Hematopoietic multipotent progenitor cell (in vitro differentiated cells): ENCODE data around the gene SPC24. TPM values are rescaled to one million over a fixed set of nuclear protein-coding genes. Genes with fewer than 3 reads are reported as not detected.
A peak's percentile ranks its signal among the peaks of the same experiment; 100 is the strongest.
"Not testable (repeated sequence)": the region's sequence is repeated elsewhere in the genome, so short reads cannot be mapped to it uniquely, and the experiment has no call there.

Experiments
- DNase-seq, 3 donors: peaks; one replicate each; pipeline ENCODE4 v3.0.0-alpha.2; 2011 to 2015; ENCODE audit warnings: low read depth in 2 of 3, low spot score in 2 of 3
- total RNA-seq: library from RNA; depleted of rRNA; stranded (reverse); fragments of >200 nt; gene quantifications from one replicate; pipeline ENCODE4 v1.2.3, GENCODE V29; 2012

SPC24 gene
- total RNA-seq, 1 donor = 6.7 TPM

DNA sequence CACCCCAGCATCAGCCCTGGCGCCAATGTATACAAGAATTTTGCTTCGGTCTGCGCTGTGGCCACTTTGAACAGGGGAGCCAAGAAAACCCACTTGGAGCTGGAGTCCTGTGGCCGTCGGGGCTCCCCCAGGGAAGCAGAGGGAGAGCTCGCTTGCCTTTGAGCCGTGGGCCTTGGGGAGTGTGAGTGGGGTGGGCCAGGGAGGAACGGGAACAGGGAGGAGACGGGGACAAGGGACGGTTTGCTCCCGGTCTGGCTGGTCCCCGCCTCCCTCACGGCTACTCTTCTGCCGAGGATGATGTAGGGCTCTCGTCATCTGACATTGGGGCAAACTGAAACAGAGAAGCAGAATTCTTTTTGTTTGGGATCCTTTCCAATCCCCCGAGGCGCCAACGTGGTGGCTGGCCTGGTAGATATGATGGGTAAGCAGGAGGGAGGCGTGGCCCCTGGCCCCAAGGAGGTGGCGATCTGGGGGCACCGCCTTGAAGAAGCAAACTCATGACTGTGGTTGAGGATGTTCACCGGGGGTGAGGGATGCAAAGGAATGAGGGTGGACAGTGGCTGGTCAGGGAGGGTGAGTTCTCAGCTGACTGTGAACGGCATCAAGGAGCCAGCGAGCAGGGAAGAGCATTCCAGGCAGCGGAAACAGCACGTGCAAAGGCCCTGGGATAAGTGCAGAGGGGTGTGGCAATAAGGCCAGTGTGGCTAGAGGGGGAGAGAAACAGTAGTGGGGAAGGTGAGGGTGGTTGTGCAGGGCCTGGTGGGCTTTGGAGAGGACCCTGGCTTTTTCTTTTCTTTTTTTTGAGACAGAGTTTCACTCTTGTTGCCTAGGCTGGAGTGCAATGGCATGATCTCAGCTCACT is 10.9 kb upstream of the SPC24 start:
- no peak for DNase-seq

DNA sequence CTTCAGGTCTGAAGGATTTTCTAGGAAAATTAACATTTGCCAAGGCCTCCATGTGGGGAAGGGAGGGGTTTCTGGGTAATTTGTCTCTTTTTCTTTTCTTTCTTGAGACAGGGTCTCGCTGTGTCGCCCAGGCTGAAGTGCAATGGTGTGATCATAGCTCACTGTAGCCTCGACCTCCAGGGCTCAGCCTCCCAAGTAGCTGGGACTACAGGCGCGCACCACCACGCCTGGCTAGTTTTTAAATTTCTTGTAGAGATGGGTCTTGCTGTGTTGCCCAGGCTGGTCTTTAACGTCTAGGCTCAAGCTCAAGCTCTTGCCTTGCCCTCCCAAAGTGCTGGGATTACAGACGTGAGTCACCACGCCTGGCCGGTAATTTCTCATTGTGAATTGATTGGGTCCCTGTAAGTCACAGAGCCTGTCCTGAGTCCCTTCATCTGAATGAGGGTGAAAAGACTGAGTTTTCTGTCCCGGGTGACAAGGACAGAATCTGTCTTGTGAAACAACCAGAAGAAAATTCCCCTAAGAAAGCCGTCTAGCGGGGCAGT is 10.0 kb upstream of the SPC24 start:
- DNase-seq = no peak

DNA sequence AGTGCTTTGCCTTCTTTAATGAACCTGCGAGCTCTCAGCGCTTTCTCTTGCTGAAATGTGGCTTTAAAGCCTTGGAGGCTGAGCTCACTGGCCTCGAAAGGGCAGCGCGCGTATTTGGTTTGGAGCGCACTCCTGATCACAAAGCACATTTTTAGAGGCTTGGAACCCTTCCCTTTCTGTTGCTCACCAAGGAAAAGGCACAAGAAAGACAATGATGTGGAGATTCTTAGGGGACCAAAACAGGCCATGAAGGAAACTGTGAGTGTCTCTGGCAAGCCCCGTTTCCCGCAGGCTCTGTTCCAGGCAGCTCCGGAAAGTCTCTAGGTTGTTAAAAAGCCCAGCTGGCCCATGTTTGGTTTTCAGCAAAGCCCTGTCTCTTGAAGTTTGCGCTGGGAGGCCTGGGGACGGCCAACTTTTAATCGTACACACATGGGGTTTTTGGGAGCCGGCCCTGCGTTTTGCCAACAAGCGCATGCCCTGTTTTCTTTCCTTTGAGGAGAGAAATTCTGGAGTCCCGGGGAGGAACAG is 9.4 kb upstream of the SPC24 start:
- no peak for DNase-seq

DNA sequence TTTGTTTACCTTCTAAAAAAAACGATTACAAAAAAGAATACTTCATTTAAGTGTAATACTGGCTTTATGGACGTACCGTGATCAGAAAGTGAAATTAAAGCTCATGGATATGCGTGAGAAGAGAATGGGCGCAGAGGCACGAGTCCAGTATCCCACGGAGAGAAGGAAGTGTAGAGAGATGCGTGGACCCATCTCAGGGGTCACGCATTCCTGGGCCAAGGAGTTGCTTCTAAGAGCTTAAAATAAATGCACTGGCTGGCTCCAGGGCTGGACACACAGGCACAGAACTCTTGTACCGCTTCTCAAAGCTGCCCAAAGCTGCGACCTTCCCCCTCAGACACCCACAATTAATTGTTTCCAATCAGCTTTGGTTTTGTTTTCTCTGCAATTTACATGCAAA is 8.7 kb upstream of the SPC24 start:
- DNase-seq = no peak

DNA sequence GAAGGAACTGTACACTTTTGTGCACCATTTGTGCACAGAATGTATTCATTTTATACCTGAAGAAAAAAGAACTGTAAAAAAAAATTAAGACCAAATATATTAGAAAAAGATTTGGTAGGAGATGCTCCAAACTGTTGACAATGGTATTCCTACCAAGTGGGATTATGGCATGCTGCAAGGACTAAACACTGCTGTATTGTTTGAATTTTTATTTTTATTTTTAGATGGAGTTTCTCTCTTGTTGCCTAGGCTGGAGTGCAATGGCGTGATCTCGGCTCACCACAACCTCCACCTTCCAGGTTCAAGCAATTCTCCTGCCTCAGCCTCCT is 4.8 kb upstream of the SPC24 start:
- DNase-seq = not testable (repeated sequence)

DNA sequence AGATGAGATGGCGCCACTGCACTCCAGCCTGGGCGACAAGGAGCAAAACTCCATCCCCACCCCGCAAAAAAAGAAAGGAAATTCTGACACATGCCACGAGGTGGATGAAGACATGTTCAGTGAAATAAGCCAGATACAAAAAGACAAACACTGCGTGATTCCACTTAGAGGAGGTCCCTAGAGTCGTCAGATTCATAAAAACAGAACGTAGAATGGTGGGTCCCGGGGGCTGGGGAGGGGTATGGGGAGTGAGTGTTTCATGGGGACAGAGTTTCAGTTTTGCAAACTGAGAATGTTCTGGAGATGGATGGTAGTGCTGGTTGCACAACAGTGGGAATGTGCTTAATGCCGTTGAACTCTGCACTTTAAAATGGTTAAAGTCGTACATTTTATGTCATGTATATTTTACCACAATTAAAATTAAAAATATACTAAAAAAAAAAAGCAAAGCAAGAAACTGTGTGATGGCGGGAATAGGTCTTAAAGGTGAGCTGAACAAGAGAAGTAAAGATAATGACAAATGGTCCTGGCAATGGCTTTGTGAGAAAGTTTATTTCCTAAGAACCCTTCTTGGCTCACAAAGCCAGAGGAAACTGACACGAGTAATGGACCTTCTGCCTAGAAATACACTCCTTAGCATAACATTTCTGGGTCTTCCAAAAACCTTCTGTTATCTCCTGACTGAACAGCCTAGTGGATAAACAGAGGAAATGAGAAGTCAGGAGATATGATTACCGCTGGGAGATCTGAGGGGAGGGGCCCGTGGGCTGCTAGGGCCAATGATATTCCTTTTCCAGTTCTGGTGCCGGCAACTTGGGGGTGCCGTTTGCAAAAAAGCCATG is 4.2 kb upstream of the SPC24 start:
- DNase-seq = no peak

DNA sequence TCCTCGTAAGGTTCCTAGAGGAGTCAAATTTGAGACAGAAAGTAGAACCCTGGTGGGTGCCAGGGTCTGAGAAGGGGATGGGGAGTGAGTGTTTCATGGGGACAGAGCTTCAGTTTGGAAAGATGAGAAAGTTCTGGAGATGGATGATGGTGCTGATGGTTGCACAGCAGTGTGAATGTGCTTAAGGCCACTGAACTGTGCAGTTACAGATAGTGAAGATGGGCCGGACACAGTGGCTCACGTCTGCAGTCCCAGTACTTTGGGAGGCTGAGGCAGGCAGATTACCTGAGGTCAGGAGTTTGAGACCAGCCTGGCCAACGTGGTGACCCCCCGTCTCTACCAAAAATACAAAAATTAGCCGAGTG is 917 bp downstream of the SPC24 start:
- DNase-seq = no peak

DNA sequence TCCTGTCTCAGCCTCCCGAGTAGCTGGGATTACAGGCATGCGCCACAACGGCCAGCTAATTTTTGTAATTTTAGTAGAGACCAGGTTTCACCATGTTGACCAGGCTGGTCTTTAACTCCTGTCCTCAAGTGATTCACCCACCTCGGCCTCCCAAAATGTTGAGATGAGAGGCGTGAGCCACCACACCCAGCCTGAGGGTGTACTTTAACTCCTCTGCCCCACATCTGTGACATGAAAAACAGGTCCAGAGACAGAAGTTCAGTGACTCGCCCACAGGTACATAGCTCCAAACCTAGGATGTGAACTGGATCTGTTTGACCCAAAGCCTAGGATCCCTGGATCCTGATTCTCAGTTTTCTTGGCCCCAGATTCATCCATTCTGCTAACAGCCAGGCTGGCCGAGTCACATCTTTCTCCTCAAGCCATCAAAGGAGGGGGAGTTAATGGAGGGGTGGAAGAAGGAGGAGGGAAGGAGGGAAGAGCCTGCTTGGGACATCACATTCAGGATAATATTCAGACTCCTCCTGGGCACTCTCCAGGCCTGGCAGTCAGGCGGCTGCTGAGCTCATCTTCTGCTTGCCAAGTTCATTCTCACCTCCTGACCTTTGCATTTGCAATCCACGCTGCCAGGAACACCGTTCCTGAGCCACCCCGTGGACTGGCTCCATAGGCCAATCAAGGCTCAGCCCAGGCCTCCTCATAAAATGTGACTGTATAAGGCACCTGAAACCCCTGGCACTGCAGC is 3.1 kb downstream of the SPC24 start:
- no peak for DNase-seq

DNA sequence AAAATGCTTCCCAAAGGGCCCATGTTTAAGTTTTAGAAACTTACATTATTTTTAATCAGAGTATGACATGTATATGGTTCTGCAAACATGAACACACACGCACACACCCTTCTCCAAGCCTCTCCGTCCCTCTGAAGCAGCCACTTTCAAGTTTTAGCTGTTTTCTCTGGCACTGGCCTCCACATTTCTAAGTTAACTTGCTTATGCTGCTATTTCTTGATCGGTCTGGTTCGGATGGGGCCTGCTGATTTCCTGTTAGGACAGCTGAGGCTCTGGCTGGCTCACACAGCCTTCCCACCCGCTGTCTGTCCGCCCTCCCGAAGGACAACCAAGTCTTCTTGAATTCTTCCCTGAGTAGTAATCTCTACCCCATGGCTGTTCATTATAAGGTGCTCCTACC is 4.4 kb downstream of the SPC24 start:
- no peak for DNase-seq

DNA sequence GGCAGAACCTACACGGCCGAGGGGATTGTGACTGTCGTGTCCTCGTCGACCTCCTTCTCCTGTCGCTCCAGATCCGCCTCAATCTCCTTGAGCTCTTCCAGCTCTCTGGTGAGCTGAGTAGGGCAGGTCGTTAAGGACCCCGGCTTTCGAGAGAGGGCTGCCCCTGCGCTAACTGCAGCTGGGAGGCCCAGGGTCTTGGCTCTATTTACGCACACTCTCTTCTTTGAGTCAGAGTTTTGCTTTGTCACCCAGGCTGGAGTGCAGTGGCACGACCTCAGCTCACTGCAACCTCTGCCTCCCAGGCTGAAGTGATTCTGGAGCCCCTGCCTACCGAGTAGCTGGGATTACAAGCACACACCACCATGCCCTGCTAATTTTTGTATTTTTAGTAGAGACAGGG is 7.6 kb downstream of the SPC24 start:
- no peak for DNase-seq

DNA sequence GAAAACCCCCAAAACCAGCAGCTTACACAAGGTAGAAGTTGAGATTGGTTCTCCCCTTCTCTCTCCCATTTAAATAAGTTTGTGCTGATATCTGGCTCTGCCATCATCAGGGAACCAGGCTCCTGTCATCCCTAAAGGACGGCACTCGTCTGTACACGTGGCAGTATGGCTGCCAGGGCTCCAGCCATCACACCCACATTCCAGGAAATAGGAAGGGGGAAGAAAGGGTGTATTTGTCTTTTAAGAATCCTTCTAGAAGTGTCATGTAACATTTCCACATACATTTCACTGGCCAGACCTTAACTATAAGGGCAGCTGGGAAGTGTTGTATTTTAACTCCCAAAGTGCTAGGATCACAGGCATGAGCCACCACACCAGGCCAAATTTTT is 10.1 kb downstream of the SPC24 start:
- DNase-seq = no peak

DNA sequence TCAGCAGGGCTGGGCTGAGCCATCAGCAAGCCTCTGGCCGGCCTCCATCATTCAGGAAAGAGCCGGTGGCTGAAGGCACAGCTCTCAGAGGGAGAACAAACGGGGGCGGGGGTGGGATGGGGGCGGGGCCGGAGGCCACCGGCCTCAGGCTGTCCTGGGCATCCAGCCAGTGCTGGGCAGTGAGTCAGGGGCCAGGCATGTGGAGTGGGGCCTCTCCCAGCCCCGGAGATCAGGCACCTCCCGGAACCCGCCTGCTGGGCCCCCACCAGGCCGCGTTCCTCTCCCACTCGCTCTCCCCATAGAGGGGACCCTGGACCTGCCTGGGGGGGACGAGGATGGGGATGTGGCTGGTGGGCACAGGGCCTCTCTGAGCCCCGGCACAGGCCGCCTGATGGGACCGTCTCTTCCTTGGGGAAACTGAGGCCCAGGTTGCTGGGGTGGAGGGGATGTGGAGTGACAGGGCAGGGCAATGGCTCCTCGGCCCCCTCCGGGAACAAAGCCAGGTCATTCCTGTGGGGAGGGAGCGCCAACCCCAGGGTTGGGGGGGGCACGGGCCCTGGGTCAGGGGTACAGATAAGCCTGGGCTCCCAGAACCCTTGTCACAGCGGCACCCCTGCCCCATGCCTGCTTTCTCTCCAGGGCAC is 12.9 kb downstream of the SPC24 start:
- DNase-seq = peak in 1 of 3 donors; percentile 26

DNA sequence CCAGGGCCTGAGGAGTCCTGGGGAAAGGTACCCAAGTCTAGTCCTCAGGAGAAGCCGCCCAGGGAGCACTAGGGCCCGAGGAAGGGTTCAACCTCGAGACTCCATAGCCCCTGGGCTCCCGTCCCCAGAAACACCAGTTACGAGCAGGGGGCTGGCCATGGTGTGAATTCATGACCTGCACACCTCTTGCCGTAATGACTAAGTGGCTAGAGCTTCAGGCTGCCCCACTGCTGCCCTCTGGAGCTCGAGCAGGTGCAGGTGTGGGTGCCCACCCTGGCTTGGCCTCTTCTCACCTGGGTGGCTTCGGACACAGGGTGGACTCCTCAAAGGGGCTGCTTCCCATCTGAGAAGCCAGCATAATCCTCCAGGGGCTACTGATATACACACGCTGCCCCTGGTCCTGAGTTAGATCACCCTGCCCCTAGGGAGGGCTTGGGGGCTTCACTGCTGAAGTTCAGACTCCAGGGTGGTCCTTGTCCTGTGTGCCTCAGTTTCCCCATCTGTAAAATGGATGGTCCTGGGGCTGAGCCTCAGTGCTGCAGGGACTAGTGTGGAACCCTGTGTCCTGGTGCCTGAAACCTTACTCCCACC is 13.6 kb downstream of the SPC24 start:
- no peak for DNase-seq

DNA sequence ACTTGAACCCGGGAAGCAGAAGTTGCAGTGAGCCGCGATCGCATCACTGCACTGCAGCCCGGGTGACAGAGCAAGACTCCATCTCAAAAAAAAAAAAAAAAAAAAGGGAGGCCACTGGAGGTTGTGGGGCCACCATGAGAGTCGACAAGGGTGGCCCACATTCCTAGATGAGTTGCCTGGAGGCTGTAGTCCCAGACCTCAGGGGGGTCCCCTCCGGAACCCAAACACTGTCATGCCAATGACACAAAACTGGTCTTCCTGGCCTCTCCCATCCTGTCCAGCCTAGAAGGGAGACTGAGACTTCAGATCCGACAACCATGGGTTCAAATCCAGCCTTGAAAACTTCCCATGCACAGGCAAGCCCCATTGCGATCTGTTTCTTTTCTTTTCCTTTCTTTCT is 14.7 kb downstream of the SPC24 start:
- no peak for DNase-seq

DNA sequence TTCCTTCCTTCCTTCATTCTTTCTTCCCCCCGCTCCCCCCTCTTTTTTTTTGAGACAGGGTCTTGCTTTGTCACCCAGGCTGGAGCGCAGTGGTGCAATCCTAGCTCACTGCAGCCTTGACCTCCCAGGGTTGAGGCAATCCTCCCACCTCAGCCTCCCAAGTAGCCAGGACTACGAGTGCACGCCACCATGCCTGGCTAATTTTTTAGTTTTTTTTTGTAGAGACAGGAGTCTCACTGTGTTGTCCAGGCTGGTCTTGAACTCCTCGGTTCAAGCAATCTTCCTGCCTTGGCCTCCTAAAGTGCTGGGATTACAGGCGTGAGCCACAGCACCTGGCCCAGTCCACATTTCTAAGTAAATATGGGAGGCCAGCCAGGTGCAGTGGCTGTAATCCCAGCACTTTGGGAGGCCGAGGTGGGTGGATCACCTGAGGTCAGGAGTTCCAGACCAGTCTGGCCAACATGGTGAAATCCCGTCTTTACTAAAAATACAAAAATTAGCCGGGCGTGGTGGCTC is 15.5 kb downstream of the SPC24 start:
- DNase-seq = not testable (repeated sequence)

DNA sequence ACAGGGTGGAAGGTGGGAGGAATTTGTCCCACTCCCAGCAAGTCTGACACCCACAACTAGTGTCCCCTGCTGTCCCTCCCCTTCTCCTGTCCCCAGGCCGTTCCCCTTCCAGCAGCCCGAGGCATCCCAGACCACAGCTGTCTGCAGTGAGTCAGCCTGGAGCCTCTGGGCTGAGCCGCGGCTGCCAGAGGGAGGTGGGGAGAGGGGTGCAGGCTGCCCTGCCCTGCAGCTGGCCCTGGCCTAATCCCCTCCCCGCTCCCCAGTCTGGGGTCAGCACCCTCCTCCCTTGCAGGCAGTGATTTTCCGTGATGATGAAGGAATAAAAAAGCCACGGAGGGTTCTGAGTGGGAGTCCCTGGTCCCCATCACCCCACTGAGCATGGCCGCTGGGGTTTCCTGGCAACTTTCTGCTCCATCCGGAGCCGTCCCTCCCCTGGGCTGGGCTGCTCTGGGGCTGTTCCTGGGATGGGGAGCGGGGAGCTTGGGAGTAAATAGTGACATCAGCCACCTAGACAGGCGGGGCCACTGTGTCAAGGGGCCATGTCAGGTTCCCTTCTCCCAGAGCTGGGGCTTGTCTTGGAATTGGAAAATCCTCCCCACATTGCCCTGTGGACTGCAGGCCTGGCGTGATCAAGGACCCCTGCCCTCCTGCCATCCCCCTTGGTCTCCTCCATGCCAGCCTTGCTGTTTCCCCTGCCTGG is 16.8 kb downstream of the SPC24 start:
- DNase-seq = peak in 2 of 3 donors; percentile 41 to 47

DNA sequence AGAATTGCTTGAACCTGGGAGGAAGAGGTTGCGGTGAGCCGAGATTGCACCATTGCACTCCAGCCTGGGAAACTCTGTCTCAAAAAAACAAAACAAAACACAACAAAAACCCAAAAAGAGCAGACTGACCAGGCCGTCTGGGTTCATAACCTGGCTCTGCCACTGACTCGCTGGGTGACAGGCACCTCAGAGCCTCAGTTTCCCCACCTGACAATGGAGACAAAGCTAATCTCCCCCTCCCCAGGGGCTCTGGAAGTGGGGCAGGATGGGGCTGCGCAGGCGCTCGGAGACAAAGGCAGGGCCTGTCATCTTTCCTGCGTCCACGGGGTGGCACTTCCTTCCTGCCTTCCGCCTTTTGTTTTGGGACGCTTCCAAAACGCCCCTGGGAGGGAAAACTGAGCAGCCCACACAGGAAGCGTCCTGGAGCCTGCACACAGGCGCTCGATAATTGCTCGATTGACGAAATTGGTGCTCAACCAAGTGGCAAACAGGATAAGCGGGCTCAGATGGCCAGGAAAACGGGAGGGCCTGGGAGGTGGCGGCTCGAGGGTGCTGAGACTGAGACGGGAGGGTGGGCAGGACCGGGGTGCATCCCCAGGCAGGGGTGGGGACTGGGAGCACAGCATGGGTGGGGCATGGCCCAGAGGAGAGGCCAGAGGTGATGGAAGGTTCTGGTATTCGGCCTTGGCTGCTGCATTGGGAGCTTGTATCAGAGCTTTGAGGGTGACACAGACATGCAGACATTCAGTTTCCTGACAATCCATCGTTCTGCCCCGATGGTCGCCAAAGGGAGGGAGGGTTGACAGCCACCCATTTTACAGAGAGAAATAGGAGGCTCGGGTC is 17.8 kb downstream of the SPC24 start:
- peak in 2 of 3 donors; percentile 42 to 53 for DNase-seq

DNA sequence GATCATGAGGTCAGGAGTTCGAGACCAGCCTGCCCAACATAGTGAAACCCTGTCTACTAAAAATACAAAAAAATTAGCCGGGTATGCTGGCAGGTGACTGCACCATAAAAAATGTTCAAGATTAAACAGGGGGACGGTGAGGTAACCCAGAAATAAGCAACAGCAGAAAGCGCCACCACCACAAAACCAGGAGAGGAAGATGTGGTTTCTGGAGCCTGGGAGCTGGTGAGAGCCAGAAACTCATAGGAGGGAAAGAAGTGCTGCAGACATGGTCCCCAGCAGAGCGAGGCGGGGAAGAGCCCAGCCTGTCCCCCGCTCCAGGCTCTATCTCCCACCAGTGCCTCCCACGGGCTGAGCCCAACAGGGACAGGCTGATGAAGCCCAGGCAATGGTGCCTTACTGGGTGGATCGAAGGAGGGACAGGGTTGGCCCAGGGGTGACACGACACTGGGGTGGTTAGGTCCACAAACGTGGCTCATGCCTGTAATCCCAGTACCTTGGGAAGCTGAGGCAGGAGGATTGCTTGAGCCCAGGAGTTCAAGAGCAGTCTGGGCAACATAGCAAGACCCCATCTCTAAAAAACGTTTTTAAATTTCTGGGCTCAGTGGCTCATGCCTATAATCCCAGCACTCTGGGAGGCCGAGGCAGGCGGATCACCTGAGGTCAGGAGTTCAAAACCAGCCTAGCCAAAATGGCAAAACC is 19.0 kb downstream of the SPC24 start:
- no peak for DNase-seq
